PC-3 (cell line): ENCODE results near the gene ZNF507.

ENCODE experiments used
- CTCF ChIP-seq: fragments of 300-600 bp; sonication (generic); conservative IDR thresholded peaks from 2 replicates; pipeline ENCODE4 v1.5.1; 2017; ENCODE audit warnings: antibody characterized with exemption, low read depth, mild to moderate bottlenecking, low read length
- EZH2phosphoT487 ChIP-seq: fragments of 300-600 bp; sonication (generic); IDR thresholded peaks from 2 replicates; pipeline ENCODE4 v1.6.1; 2018; ENCODE audit warnings: mild to moderate bottlenecking, antibody characterized with exemption, low read length, borderline replicate concordance

GRCh38 chr19:32418155-32418554 lies 72.7 kb downstream of the ZNF507 start:
- TF ChIP-seq EZH2phosphoT487 (no peak), CTCF (no peak)
